ENCODE results near the gene HDHD3. TPM values are rescaled to one million over a fixed set of nuclear protein-coding genes. Genes with fewer than 3 reads are reported as not detected.

The HDHD3 gene
- total RNA-seq, 1 donor = 7.3 TPM

- no peak for TF ChIP-seq CTCF (IDR thresholded peaks at IDR 0.05; ENCODE audit: insufficient read depth, low read depth, low read length)
- H3K4me3 ChIP-seq (ENCODE audit: low read depth, low read length) = no peak overlapping the region
- no peak for DNase-seq (ENCODE audit: low read depth)
Observed at GRCh38 chr9:113350107-113350661, 26.6 kb downstream of the HDHD3 start.

DNA sequence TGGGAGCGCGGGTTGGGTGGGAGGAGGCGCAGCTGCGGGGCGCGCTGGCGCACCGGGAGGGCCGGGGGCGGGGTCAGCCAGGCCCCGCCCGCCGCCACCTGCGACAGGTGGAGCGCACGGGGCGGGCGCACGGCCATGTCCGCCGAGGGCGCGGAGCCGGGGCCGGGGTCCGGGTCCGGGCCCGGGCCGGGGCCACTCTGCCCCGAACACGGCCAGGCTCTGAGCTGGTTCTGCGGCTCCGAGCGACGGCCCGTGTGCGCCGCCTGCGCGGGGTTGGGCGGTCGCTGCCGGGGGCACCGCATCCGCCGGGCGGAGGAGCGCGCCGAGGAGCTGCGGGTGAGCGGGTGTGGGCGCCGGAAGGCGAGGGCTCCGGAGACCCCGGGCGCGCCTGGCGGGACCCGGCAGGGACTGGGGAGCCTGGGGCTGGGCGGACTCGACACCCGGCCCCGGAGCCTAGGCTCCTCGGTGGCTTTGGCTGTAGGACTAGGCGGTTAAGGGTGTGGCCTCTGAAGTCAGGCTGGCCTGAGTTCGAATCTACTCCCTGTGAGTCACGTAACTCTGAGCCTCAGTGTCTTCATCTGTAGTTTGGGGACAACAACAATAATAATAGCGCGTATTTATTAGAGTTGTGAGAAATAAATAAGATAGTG lies 27.2 kb downstream of the HDHD3 start, which contains the start of gene BSPRY:
Gene BSPRY, plus strand, starts transcription at position 97 of the 650 bp plus-strand sequence. Its CDS starts 39 bp downstream, at position 136.
- peak within 1 kb of the TSS; percentile 2 for H3K4me3 ChIP-seq (ENCODE audit: low read depth, low read length)
- no peak for TF ChIP-seq CTCF (IDR thresholded peaks at IDR 0.05; ENCODE audit: insufficient read depth, low read depth, low read length)

DNA sequence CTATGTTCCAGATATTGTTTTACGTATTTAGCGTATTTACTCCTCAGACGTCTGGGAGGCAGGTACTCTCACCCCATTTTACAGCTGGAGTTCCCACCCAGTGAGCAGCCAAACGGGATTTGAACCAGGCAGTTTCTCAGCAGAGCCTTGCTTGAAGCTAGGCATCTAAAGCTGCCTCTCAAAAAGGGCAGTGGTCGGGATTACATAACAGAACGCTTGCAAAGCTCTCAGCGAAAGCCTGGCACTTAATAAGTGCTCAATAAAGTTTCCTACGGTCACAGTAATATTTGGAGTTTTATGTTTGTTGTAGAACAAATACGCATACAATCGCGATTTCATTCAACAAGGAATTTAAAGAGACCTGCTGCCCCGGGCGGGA lies 27.7 kb downstream of the HDHD3 start:
- no peak overlapping the region for H3K4me3 ChIP-seq (ENCODE audit: low read depth, low read length)
- DNase-seq (ENCODE audit: low read depth) = no peak
- no peak for TF ChIP-seq CTCF (IDR thresholded peaks at IDR 0.05; ENCODE audit: insufficient read depth, low read depth, low read length)

More for the DNA sequence above, 27.2 kb downstream of the HDHD3 start, which contains the start of gene BSPRY:
- no peak for DNase-seq (ENCODE audit: low read depth)

- no peak for TF ChIP-seq CTCF (IDR thresholded peaks at IDR 0.05; ENCODE audit: insufficient read depth, low read depth, low read length)
- no peak for DNase-seq (ENCODE audit: low read depth)
- H3K4me3 ChIP-seq (ENCODE audit: low read depth, low read length) = no peak overlapping the region
Observed at GRCh38 chr9:113348437-113348836, 28.3 kb downstream of the HDHD3 start.

GRCh38 chr9:113345671-113346070 lies 31.1 kb downstream of the HDHD3 start:
- no peak for DNase-seq (ENCODE audit: low read depth)
- TF ChIP-seq CTCF (IDR thresholded peaks at IDR 0.05; ENCODE audit: insufficient read depth, low read depth, low read length) = no peak
- H3K4me3 ChIP-seq (ENCODE audit: low read depth, low read length) = no peak overlapping the region

- H3K4me3 ChIP-seq (ENCODE audit: low read depth, low read length) = no peak overlapping the region
- DNase-seq (ENCODE audit: low read depth) = no peak
- TF ChIP-seq CTCF (IDR thresholded peaks at IDR 0.05; ENCODE audit: insufficient read depth, low read depth, low read length) = no peak
Observed at GRCh38 chr9:113345190-113345589, 31.6 kb downstream of the HDHD3 start.
